Measurements from ENCODE around the gene UXS1.

Gene UXS1

GRCh38 chr2:106129592-106129991 lies 64.5 kb downstream of the UXS1 start:
- peaks cover 31% of the 10 kb centered on the region for H3K36me3 ChIP-seq (ENCODE audit: insufficient read depth, insufficient read length, low read length)
- TF ChIP-seq YY1 (IDR thresholded peaks at IDR 0.05; ENCODE audit: insufficient read depth, insufficient read length) (no peak), SUZ12 (IDR thresholded peaks at IDR 0.05; ENCODE audit: extremely low read depth, insufficient read depth, insufficient read length) (no peak), ZNF274 (IDR thresholded peaks at IDR 0.05; ENCODE audit: low read depth, low read length) (no peak)
- no peak overlapping the region for H3K4me3 ChIP-seq (ENCODE audit: insufficient read length, low read depth)
- H3K9ac ChIP-seq (ENCODE audit: insufficient read length, low read depth), result no peak overlapping the region
- DNase-seq (ENCODE audit: low read depth, low spot score), result no peak
- peaks cover 5% of the 10 kb centered on the region for H3K4me1 ChIP-seq (ENCODE audit: insufficient read depth, insufficient read length)
- no peaks in the 10 kb centered on the region for H3K27me3 ChIP-seq (ENCODE audit: insufficient read depth, insufficient read length)
- 0 out of 2 replicates have a peak, but pooled peaks cover 10% of the 10 kb centered on the region for H3K9me3 ChIP-seq (ENCODE audit: insufficient read depth, low read length)

GRCh38 chr2:106129150-106129549 lies 65.0 kb downstream of the UXS1 start:
- Histone ChIP-seq H3K9ac (ENCODE audit: insufficient read length, low read depth) (no peak overlapping the region), H3K27me3 (ENCODE audit: insufficient read depth, insufficient read length) (no peaks in the 10 kb centered on the region), H3K9me3 (ENCODE audit: insufficient read depth, low read length) (0 out of 2 replicates have a peak, but pooled peaks cover 10% of the 10 kb centered on the region), H3K4me1 (ENCODE audit: insufficient read depth, insufficient read length) (peaks cover 5% of the 10 kb centered on the region), H3K4me3 (ENCODE audit: insufficient read length, low read depth) (no peak overlapping the region), H3K36me3 (ENCODE audit: insufficient read depth, insufficient read length, low read length) (peaks cover 36% of the 10 kb centered on the region)
- no peak for DNase-seq (ENCODE audit: low read depth, low spot score)
- no peak for TF ChIP-seq ZNF274 (IDR thresholded peaks at IDR 0.05; ENCODE audit: low read depth, low read length)

- TF ChIP-seq ZNF274 (IDR thresholded peaks at IDR 0.05; ENCODE audit: low read depth, low read length) (no peak), YY1 (IDR thresholded peaks at IDR 0.05; ENCODE audit: insufficient read depth, insufficient read length) (no peak), SUZ12 (IDR thresholded peaks at IDR 0.05; ENCODE audit: extremely low read depth, insufficient read depth, insufficient read length) (no peak)
- no peak for DNase-seq (ENCODE audit: low read depth, low spot score)
- 0 out of 2 replicates have a peak, but pooled peaks cover 10% of the 10 kb centered on the region for H3K9me3 ChIP-seq (ENCODE audit: insufficient read depth, low read length)
- peaks cover 5% of the 10 kb centered on the region for H3K4me1 ChIP-seq (ENCODE audit: insufficient read depth, insufficient read length)
- peaks cover 47% of the 10 kb centered on the region for H3K36me3 ChIP-seq (ENCODE audit: insufficient read depth, insufficient read length, low read length)
- H3K4me3 ChIP-seq (ENCODE audit: insufficient read length, low read depth), result no peak overlapping the region
- no peaks in the 10 kb centered on the region for H3K27me3 ChIP-seq (ENCODE audit: insufficient read depth, insufficient read length)
- H3K9ac ChIP-seq (ENCODE audit: insufficient read length, low read depth), result no peak overlapping the region
These were observed 66.3 kb downstream of the UXS1 start for GRCh38 chr2:106127776-106128268.

GRCh38 chr2:106127282-106127771 lies 66.8 kb downstream of the UXS1 start:
- 0 out of 2 replicates have a peak, but pooled peaks cover 10% of the 10 kb centered on the region for H3K9me3 ChIP-seq (ENCODE audit: insufficient read depth, low read length)

GRCh38 chr2:106126705-106127281 lies 67.3 kb downstream of the UXS1 start:
- Histone ChIP-seq H3K27me3 (ENCODE audit: insufficient read depth, insufficient read length) (no peaks in the 10 kb centered on the region), H3K4me1 (ENCODE audit: insufficient read depth, insufficient read length) (peaks cover 5% of the 10 kb centered on the region), H3K9me3 (ENCODE audit: insufficient read depth, low read length) (0 out of 2 replicates have a peak, but pooled peaks cover 10% of the 10 kb centered on the region), H3K9ac (ENCODE audit: insufficient read length, low read depth) (no peak overlapping the region), H3K4me3 (ENCODE audit: insufficient read length, low read depth) (no peak overlapping the region), H3K36me3 (ENCODE audit: insufficient read depth, insufficient read length, low read length) (peaks cover 58% of the 10 kb centered on the region)
- TF ChIP-seq ZNF274 (IDR thresholded peaks at IDR 0.05; ENCODE audit: low read depth, low read length) (no peak), YY1 (IDR thresholded peaks at IDR 0.05; ENCODE audit: insufficient read depth, insufficient read length) (no peak), SUZ12 (IDR thresholded peaks at IDR 0.05; ENCODE audit: extremely low read depth, insufficient read depth, insufficient read length) (no peak)
- no peak for DNase-seq (ENCODE audit: low read depth, low spot score)

More at GRCh38 chr2:106127282-106127771, 66.8 kb downstream of the UXS1 start:
- Histone ChIP-seq H3K36me3 (ENCODE audit: insufficient read depth, insufficient read length, low read length) (peaks cover 52% of the 10 kb centered on the region), H3K9ac (ENCODE audit: insufficient read length, low read depth) (no peak overlapping the region), H3K4me1 (ENCODE audit: insufficient read depth, insufficient read length) (peaks cover 5% of the 10 kb centered on the region), H3K27me3 (ENCODE audit: insufficient read depth, insufficient read length) (no peaks in the 10 kb centered on the region), H3K4me3 (ENCODE audit: insufficient read length, low read depth) (no peak overlapping the region)
- DNase-seq (ENCODE audit: low read depth, low spot score), result no peak
- TF ChIP-seq ZNF274 (IDR thresholded peaks at IDR 0.05; ENCODE audit: low read depth, low read length) (no peak), SUZ12 (IDR thresholded peaks at IDR 0.05; ENCODE audit: extremely low read depth, insufficient read depth, insufficient read length) (no peak), YY1 (IDR thresholded peaks at IDR 0.05; ENCODE audit: insufficient read depth, insufficient read length) (no peak)

GRCh38 chr2:106126295-106126694 lies 67.8 kb downstream of the UXS1 start:
- 0 out of 2 replicates have a peak, but pooled peaks cover 10% of the 10 kb centered on the region for H3K9me3 ChIP-seq (ENCODE audit: insufficient read depth, low read length)
- TF ChIP-seq YY1 (IDR thresholded peaks at IDR 0.05; ENCODE audit: insufficient read depth, insufficient read length), result no peak
- no peak for TF ChIP-seq SUZ12 (IDR thresholded peaks at IDR 0.05; ENCODE audit: extremely low read depth, insufficient read depth, insufficient read length)
- no peak for TF ChIP-seq ZNF274 (IDR thresholded peaks at IDR 0.05; ENCODE audit: low read depth, low read length)
- peaks cover 5% of the 10 kb centered on the region for H3K4me1 ChIP-seq (ENCODE audit: insufficient read depth, insufficient read length)
- H3K9ac ChIP-seq (ENCODE audit: insufficient read length, low read depth), result no peak overlapping the region
- DNase-seq (ENCODE audit: low read depth, low spot score), result no peak
- H3K27me3 ChIP-seq (ENCODE audit: insufficient read depth, insufficient read length), result no peaks in the 10 kb centered on the region
- H3K36me3 ChIP-seq (ENCODE audit: insufficient read depth, insufficient read length, low read length), result peaks cover 63% of the 10 kb centered on the region
- H3K4me3 ChIP-seq (ENCODE audit: insufficient read length, low read depth), result no peak overlapping the region

- Histone ChIP-seq H3K4me3 (ENCODE audit: insufficient read length, low read depth) (no peak overlapping the region), H3K9me3 (ENCODE audit: insufficient read depth, low read length) (0 out of 2 replicates have a peak, but pooled peaks cover 6% of the 10 kb centered on the region), H3K4me1 (ENCODE audit: insufficient read depth, insufficient read length) (no peaks in the 10 kb centered on the region), H3K36me3 (ENCODE audit: insufficient read depth, insufficient read length, low read length) (peaks cover 73% of the 10 kb centered on the region), H3K27me3 (ENCODE audit: insufficient read depth, insufficient read length) (no peaks in the 10 kb centered on the region), H3K9ac (ENCODE audit: insufficient read length, low read depth) (no peak overlapping the region)
- no peak for DNase-seq (ENCODE audit: low read depth, low spot score)
- TF ChIP-seq SUZ12 (IDR thresholded peaks at IDR 0.05; ENCODE audit: extremely low read depth, insufficient read depth, insufficient read length) (no peak), YY1 (IDR thresholded peaks at IDR 0.05; ENCODE audit: insufficient read depth, insufficient read length) (no peak), ZNF274 (IDR thresholded peaks at IDR 0.05; ENCODE audit: low read depth, low read length) (no peak)
These were observed 69.1 kb downstream of the UXS1 start for GRCh38 chr2:106124905-106125549.

Data from NT2/D1 (cell line).